H9 (cell line): ENCODE data around the gene TNC. TPM values are rescaled to one million over a fixed set of nuclear protein-coding genes. Genes with fewer than 3 reads are reported as not detected.

Experiments
- DNase-seq: peaks from one replicate; pipeline ENCODE4 v3.0.0-alpha.2; 2017
- H2AFZ ChIP-seq: one replicate; pipeline ENCODE4 v1.6.1; 2013; ENCODE audit warnings: mild to moderate bottlenecking, low read length, control low read depth, moderate library complexity
- H2AK5ac ChIP-seq: 2 replicates; pipeline ENCODE4 v1.6.1; 2013; ENCODE audit warnings: low read length, control low read depth, mixed read lengths; ENCODE audit not compliant: insufficient read length
- H2BK120ac ChIP-seq: one replicate; pipeline ENCODE4 v1.6.1; 2013; ENCODE audit warnings: low read depth, mild to moderate bottlenecking, low read length, control low read depth, inconsistent platforms; ENCODE audit not compliant: poor library complexity, severe bottlenecking
- H2BK12ac ChIP-seq: 2 replicates; pipeline ENCODE4 v1.6.1; 2013; ENCODE audit warnings: low read length, control low read depth, mixed read lengths, low read depth; ENCODE audit not compliant: insufficient read length
- H2BK15ac ChIP-seq: 2 replicates; pipeline ENCODE4 v1.6.1; 2013; ENCODE audit warnings: low read depth, low read length, control low read depth
- H2BK20ac ChIP-seq: one replicate; pipeline ENCODE4 v1.6.1; 2013; ENCODE audit warnings: low read depth, mild to moderate bottlenecking, low read length, control low read depth, inconsistent platforms; ENCODE audit not compliant: poor library complexity, severe bottlenecking
- H2BK5ac ChIP-seq: 2 replicates; pipeline ENCODE4 v1.6.1; 2013; ENCODE audit warnings: low read length, control low read depth, mixed read lengths; ENCODE audit not compliant: insufficient read length
- H3K14ac ChIP-seq: 2 replicates; pipeline ENCODE4 v1.6.1; 2013; ENCODE audit warnings: low read length, control low read depth; ENCODE audit not compliant: insufficient read depth
- H3K18ac ChIP-seq: 2 replicates; pipeline ENCODE4 v1.6.1; 2013; ENCODE audit warnings: low read depth, mild to moderate bottlenecking, mixed read lengths, low read length, control low read depth; ENCODE audit not compliant: insufficient read length
- H3K23ac ChIP-seq: 2 replicates; pipeline ENCODE4 v1.6.1; 2013; ENCODE audit warnings: low read length, control low read depth, mixed read lengths, low read depth; ENCODE audit not compliant: insufficient read length
- H3K23me2 ChIP-seq: 2 replicates; pipeline ENCODE4 v1.6.1; 2013; ENCODE audit warnings: low read depth, mild to moderate bottlenecking, mixed read lengths, low read length, control low read depth; ENCODE audit not compliant: insufficient read length, poor library complexity, severe bottlenecking
- H3K27ac ChIP-seq: 2 replicates; pipeline ENCODE4 v1.5.1; 2013; ENCODE audit warnings: low read length, control low read depth, mixed read lengths, low read depth; ENCODE audit not compliant: insufficient read length
- H3K27me3 ChIP-seq: 2 replicates; pipeline ENCODE4 v1.6.1; 2013; ENCODE audit warnings: low read length, control low read depth, inconsistent platforms; ENCODE audit not compliant: insufficient read depth
- H3K4ac ChIP-seq: 2 replicates; pipeline ENCODE4 v1.6.1; 2013; ENCODE audit warnings: low read depth, mild to moderate bottlenecking, control low read depth, inconsistent platforms, low read length, moderate library complexity
- H3K4me1 ChIP-seq: 2 replicates; pipeline ENCODE4 v1.6.1; 2013; ENCODE audit warnings: low read length, control low read depth, inconsistent platforms; ENCODE audit not compliant: insufficient read depth
- H3K4me2 ChIP-seq: 2 replicates; pipeline ENCODE4 v1.6.1; 2013; ENCODE audit warnings: low read length, control low read depth, mixed read lengths; ENCODE audit not compliant: insufficient read length, insufficient read depth
- H3K56ac ChIP-seq: 2 replicates; pipeline ENCODE4 v1.6.1; 2013; ENCODE audit warnings: low read depth, mild to moderate bottlenecking, mixed read lengths, low read length, control low read depth; ENCODE audit not compliant: insufficient read length
- H3K79me1 ChIP-seq: 2 replicates; pipeline ENCODE4 v1.6.1; 2013; ENCODE audit warnings: low read depth, mild to moderate bottlenecking, moderate library complexity, low read length, control low read depth, inconsistent platforms; ENCODE audit not compliant: insufficient read depth, poor library complexity, severe bottlenecking
- H3K79me2 ChIP-seq: 2 replicates; pipeline ENCODE4 v1.6.1; 2013; ENCODE audit warnings: low read length, control low read depth, inconsistent platforms; ENCODE audit not compliant: insufficient read depth
- H3K9ac ChIP-seq: 2 replicates; pipeline ENCODE4 v1.6.1; 2013; ENCODE audit warnings: low read length, control low read depth, mixed read lengths; ENCODE audit not compliant: insufficient read length; ENCODE audit errors: extremely low read depth
- H3K9me3 ChIP-seq: one replicate; pipeline ENCODE4 v1.6.1; 2013; ENCODE audit warnings: low read depth, low read length, inconsistent platforms; ENCODE audit not compliant: control insufficient read depth
- H3T11ph ChIP-seq: one replicate; pipeline ENCODE4 v1.6.1; 2013; ENCODE audit warnings: mild to moderate bottlenecking, low read length, control low read depth, inconsistent platforms
- H4K20me1 ChIP-seq: one replicate; pipeline ENCODE4 v1.6.1; 2013; ENCODE audit not compliant: control insufficient read depth, insufficient read length, insufficient read depth
- H4K5ac ChIP-seq: 2 replicates; pipeline ENCODE4 v1.6.1; 2013; ENCODE audit warnings: low read depth, mild to moderate bottlenecking, mixed read lengths, low read length, control low read depth; ENCODE audit not compliant: insufficient read length
- H4K8ac ChIP-seq: replicated peaks from 2 replicates; pipeline ENCODE4 v1.6.1; 2013; ENCODE audit warnings: low read length, control low read depth, mixed read lengths, low read depth; ENCODE audit not compliant: insufficient read length
- H4K91ac ChIP-seq: 2 replicates; pipeline ENCODE4 v1.6.1; 2013; ENCODE audit warnings: low read depth, mild to moderate bottlenecking, moderate library complexity, mixed read lengths, low read length, control low read depth; ENCODE audit not compliant: insufficient read length
- H3K27ac Mint-ChIP-seq, 3 experiments: 2 replicates in 2 of 3; 3 replicates in 1 of 3; pipeline ENCODE4 v1.8.0; 2020 to 2021; ENCODE audit warnings: mixed read lengths in 3 of 3, mild to moderate bottlenecking in 1 of 3, moderate library complexity in 1 of 3
- H3K27me3 Mint-ChIP-seq: 2 replicates; pipeline ENCODE4 v1.8.0; 2021; ENCODE audit warnings: low read depth, mild to moderate bottlenecking, moderate library complexity, mixed read lengths
- H3K36me3 Mint-ChIP-seq, 3 experiments: 2 replicates in 2 of 3; 3 replicates in 1 of 3; pipeline ENCODE4 v1.8.0; 2020 to 2021; ENCODE audit warnings: low read depth in 3 of 3, mixed read lengths in 3 of 3; ENCODE audit not compliant: insufficient read depth in 1 of 3
- H3K4me1 Mint-ChIP-seq, 2 experiments: 2 replicates each; pipeline ENCODE4 v1.8.0; 2020; ENCODE audit warnings: mixed read lengths in 2 of 2
- H3K4me3 Mint-ChIP-seq, 2 experiments: 2 replicates in 1 of 2; 3 replicates in 1 of 2; pipeline ENCODE4 v1.8.0; 2020 to 2021; ENCODE audit warnings: mild to moderate bottlenecking in 2 of 2, mixed read lengths in 2 of 2, moderate library complexity in 1 of 2
- H3K9me3 Mint-ChIP-seq, 2 experiments: 2 replicates in 1 of 2; 3 replicates in 1 of 2; pipeline ENCODE4 v1.8.0; 2020; ENCODE audit warnings: mild to moderate bottlenecking in 2 of 2, mixed read lengths in 2 of 2, moderate library complexity in 1 of 2
- CTCF ChIP-seq: fragments of 200-600 bp; sonication (generic); conservative IDR thresholded peaks from 3 replicates; pipeline ENCODE4 v1.8.0; 2021; ENCODE audit warnings: antibody characterized with exemption, mild to moderate bottlenecking
- WGBS: extraction: QIAGEN DNeasy Blood & Tissue Kit; methylation state at CpG from one replicate; pipeline ENCODE4 v1.1.7; 2013; ENCODE audit warnings: missing lambda C conversion rate, low lambda C conversion rate, mixed read lengths; ENCODE audit not compliant: insufficient read length; ENCODE audit errors: extremely low coverage; 5-methylcytosine and 5-hydroxymethylcytosine counted together
- total RNA-seq: library from RNA; stranded (reverse); gene quantifications from 2 replicates; pipeline ENCODE4 v1.2.1, GENCODE V29; 2021

Gene TNC
- total RNA-seq, 1 experiment from 2014 or later: 0.63 TPM

- Histone ChIP-seq H4K91ac (no peak overlapping the region), H2BK12ac (no peak overlapping the region), H3K18ac (no peak overlapping the region), H3K14ac (no peak overlapping the region), H2AK5ac (no peak overlapping the region), H2BK5ac (no peak overlapping the region), H2BK15ac (no peak overlapping the region), H2BK120ac (no peak overlapping the region), H4K20me1 (no peaks in the 10 kb centered on the region), H3T11ph (no peak overlapping the region), H3K4me1 (no peaks in the 10 kb centered on the region), H2AFZ (no peak overlapping the region), H3K9ac (no peak overlapping the region), H3K23me2 (no peaks in the 10 kb centered on the region), H2BK20ac (no peak overlapping the region), H4K5ac (no peak overlapping the region), H3K27me3 (no peaks in the 10 kb centered on the region), H3K56ac (no peak overlapping the region), H3K79me2 (no peaks in the 10 kb centered on the region), H3K27ac (no peak overlapping the region), H3K79me1 (no peaks in the 10 kb centered on the region), H3K23ac (no peak overlapping the region), H3K4ac (no peak overlapping the region), H3K9me3 (no peaks in the 10 kb centered on the region), H3K4me2 (no peak overlapping the region), H4K8ac (no peak overlapping the region)
- Mint-ChIP-seq H3K27me3 (peaks cover 31% of the 10 kb centered on the region), H3K4me3 (no peak overlapping the region), H3K9me3 (no peaks in the 10 kb centered on the region), H3K27ac (peak overlapping the region in 1 of 3 experiments; percentile 67; a peak in 1 of 7 replicates), H3K36me3 (no peaks in the 10 kb centered on the region), H3K4me1 (peaks cover 6 to 10% of the 10 kb centered on the region in 2 experiments; a peak in 2 of 4 replicates)
- no peak for DNase-seq
- whole genome bisulfite sequencing: no CpG with 5 or more reads among the region's 20 CpGs
- no peak for TF ChIP-seq CTCF
Observed at GRCh38 chr9:115086886-115087285, 31.1 kb downstream of the TNC start.
